ENCODE data around the gene SLC39A11.
A peak's percentile ranks its signal among the peaks of the same experiment; 100 is the strongest.
"Not testable (repeated sequence)": the region's sequence is repeated elsewhere in the genome, so short reads cannot be mapped to it uniquely, and the experiment has no call there.

Gene SLC39A11

DNA sequence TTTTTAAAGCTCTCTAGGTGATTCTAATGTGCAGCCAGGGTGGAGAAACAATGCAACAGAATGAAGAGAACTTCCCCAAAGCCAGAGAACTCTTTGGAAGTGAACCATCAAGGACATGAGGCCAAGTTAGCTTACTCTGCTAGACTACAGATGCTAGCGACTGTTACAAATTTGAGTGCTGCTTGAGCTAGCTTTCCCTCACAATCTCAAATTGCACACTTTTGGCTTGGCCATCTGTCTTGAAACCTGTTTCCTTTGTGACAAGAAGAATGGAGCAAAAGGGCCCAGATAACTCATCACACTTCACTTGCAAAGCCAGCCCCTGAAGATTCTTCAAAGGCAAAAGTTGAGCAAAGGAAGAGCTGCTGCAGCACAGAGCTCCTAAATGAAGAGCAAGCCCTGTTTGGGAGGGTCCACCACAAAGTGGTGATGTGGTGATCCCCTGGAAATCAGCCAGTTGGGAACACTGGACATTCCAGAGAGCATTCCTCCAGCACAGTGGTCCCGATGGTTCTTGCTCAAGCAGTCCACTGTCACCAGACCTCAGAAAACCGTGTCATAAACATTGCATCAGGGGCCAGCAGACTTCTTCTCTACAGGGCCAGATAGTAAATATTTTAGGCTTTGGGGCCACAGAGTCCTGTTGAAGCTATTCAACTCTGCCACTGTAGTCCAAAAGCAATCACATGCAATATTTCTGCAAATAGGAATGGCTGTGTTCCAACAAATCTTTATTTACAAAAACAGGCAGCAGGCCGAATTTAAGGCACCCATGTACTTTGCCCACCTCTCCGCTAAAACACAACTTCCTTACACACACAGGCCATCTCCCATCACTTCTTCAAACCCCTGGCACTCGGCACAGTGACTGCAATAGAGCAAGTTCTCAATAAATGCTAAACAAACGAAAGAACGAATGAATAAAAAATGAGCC, 21.2 kb downstream of the SLC39A11 start:
- no peaks in the 10 kb centered on the region for H3K36me3 ChIP-seq (ENCODE audit: control insufficient read depth, insufficient read depth, low read length)
- no peaks in the 10 kb centered on the region for H3K9me3 ChIP-seq (ENCODE audit: control insufficient read depth, low read length)
- H3K4me1 ChIP-seq (ENCODE audit: control insufficient read depth, insufficient read depth, low read length, poor library complexity, severe bottlenecking): peaks cover 7% of the 10 kb centered on the region
- H3K4me3 ChIP-seq (ENCODE audit: extremely low read depth, insufficient read depth, low read length, poor library complexity, severe bottlenecking): no peak overlapping the region
- 95 to 96% methylated on average over 7 to 8 of the region's 8 CpGs for WGBS, 2 experiments (ENCODE audit: insufficient coverage in 2 of 2)
- H3K27ac ChIP-seq (ENCODE audit: low read depth, low read length, severe bottlenecking): no peak overlapping the region

DNA sequence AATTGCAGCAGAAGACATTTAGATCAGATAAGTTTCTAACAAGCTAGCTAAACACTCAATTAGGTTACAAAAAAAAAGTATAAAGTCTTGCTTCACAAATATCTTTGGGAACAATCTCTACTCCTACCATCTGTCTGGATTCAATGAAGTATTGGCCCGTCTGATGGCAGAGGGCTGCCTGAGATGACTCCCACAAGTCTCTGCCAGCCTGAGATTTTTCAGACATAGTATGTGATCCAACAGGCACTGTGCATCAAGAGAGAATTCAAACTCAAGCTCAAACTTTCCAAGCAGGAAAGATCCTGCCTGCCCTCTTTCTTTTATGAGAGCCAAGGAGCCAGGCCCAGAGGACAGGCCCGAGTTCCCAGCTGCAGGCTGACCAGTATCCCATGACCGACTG, 22.6 kb downstream of the SLC39A11 start:
- H3K4me3 ChIP-seq (ENCODE audit: extremely low read depth, insufficient read depth, low read length, poor library complexity, severe bottlenecking): no peak overlapping the region
- no peak overlapping the region for H3K27ac ChIP-seq (ENCODE audit: low read depth, low read length, severe bottlenecking)
- whole genome bisulfite sequencing, 2 experiments (ENCODE audit: insufficient coverage in 2 of 2): 92 to 100% methylated on average over 2 to 3 of the region's 3 CpGs
- no peaks in the 10 kb centered on the region for H3K9me3 ChIP-seq (ENCODE audit: control insufficient read depth, low read length)
- H3K4me1 ChIP-seq (ENCODE audit: control insufficient read depth, insufficient read depth, low read length, poor library complexity, severe bottlenecking): peaks cover 7% of the 10 kb centered on the region
- no peaks in the 10 kb centered on the region for H3K36me3 ChIP-seq (ENCODE audit: control insufficient read depth, insufficient read depth, low read length)

DNA sequence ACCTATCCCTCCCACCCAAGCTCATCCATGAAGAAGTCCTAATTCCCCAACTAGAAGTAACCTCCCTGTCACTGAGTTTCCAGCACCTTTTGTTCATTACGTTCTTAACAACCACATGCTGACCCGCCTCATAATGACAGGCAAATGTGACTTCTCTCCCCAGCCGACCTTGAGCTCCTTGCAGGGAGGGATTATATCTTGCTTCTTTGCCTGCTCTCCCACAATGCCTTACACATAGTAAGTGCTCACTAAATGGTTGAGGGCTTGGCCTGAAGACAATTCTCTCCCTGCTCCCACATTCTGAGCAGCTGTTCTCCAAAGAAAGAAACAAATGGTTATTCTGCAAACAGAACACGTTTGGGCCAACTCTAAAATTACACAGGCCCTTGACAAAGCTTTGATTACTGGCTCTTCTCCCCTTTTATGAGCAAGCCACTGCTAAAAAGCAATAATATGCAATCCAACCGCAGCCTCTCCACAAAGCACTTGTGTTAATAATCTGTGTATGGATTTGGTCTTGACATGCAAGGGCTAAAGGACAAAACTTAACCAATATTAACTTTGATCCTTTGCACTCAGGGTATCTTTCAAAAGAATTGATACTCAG, 23.2 kb downstream of the SLC39A11 start:
- no peaks in the 10 kb centered on the region for H3K9me3 ChIP-seq (ENCODE audit: control insufficient read depth, low read length)
- 79 to 88% methylated on average over 3 to 4 of the region's 5 CpGs for WGBS, 2 experiments (ENCODE audit: insufficient coverage in 2 of 2)
- peaks cover 7% of the 10 kb centered on the region for H3K4me1 ChIP-seq (ENCODE audit: control insufficient read depth, insufficient read depth, low read length, poor library complexity, severe bottlenecking)
- no peaks in the 10 kb centered on the region for H3K36me3 ChIP-seq (ENCODE audit: control insufficient read depth, insufficient read depth, low read length)
- no peak overlapping the region for H3K27ac ChIP-seq (ENCODE audit: low read depth, low read length, severe bottlenecking)
- H3K4me3 ChIP-seq (ENCODE audit: extremely low read depth, insufficient read depth, low read length, poor library complexity, severe bottlenecking): no peak overlapping the region

DNA sequence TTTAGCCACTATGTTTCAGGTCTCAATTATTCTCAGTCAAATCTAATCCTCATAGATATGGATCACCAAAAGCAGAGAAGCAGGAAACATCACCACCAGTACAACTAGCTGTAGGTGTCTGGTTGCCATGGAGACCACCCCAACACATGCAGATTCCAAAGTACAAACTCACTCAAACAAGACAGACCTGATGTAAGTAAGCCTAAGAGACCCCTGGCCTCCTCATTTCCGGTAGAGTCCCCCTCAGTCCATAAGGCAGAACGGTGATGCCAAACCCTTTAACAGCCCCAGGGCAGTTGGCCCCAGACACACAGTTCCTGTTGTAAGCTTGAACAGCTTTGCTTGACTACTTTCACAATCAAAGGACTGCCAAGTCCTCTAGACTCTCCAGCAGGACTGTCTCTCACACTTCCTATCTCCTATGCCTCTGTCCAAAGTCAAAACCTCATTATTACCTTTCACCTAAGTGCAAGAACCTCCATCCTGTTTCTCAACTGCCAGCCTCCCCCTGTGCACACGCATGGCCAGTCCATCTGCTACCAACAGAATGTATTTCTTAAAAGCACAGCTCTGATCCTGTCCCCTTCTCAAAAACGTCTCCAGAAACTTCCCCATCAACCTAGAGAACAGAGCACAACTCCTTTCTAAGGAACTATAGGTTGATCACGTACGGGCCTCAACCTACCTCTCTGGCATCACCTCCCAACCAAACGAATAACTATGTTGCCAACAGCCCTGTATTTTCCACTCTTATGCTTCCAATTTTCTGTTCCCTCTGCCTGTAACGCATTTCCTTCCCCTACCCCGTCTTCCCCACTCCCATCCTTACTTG, 23.9 kb downstream of the SLC39A11 start:
- Histone ChIP-seq H3K9me3 (ENCODE audit: control insufficient read depth, low read length) (no peaks in the 10 kb centered on the region), H3K36me3 (ENCODE audit: control insufficient read depth, insufficient read depth, low read length) (no peaks in the 10 kb centered on the region), H3K4me3 (ENCODE audit: extremely low read depth, insufficient read depth, low read length, poor library complexity, severe bottlenecking) (no peak overlapping the region), H3K4me1 (ENCODE audit: control insufficient read depth, insufficient read depth, low read length, poor library complexity, severe bottlenecking) (peaks cover 7% of the 10 kb centered on the region), H3K27ac (ENCODE audit: low read depth, low read length, severe bottlenecking) (peak overlapping the region; percentile 62)
- WGBS, 2 experiments (ENCODE audit: insufficient coverage in 2 of 2): 86 to 90% methylated on average over 6 of the region's 9 CpGs

DNA sequence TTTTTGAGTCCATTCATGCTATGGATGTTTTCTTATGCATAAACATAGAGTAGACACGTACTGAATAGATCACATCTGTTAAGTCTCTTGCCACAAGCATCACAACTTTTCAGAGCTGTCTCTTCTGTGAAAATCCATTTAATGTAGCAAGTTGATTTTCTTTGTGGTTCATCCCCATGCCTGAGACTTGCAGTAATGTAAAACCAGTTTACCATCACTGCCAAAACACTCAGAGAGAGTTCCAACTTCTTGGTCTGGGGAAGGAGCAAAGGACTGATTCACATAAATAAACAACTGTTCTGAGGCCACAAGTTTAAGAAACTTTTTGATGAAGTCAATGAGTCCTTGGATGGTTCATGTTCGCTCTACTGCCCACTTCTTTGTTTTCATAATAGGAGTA, 24.8 kb downstream of the SLC39A11 start:
- not testable (repeated sequence) for H3K4me1 ChIP-seq (ENCODE audit: control insufficient read depth, insufficient read depth, low read length, poor library complexity, severe bottlenecking); H3K36me3 ChIP-seq (ENCODE audit: control insufficient read depth, insufficient read depth, low read length); H3K9me3 ChIP-seq (ENCODE audit: control insufficient read depth, low read length); H3K4me3 ChIP-seq (ENCODE audit: extremely low read depth, insufficient read depth, low read length, poor library complexity, severe bottlenecking)
- peak overlapping the region; percentile 62 for H3K27ac ChIP-seq (ENCODE audit: low read depth, low read length, severe bottlenecking)
- WGBS, 2 experiments (ENCODE audit: insufficient coverage in 2 of 2): 100% methylated on average over 1 of the region's 2 CpGs; no CpG with 5 or more reads in 1 of the 2 experiments

DNA sequence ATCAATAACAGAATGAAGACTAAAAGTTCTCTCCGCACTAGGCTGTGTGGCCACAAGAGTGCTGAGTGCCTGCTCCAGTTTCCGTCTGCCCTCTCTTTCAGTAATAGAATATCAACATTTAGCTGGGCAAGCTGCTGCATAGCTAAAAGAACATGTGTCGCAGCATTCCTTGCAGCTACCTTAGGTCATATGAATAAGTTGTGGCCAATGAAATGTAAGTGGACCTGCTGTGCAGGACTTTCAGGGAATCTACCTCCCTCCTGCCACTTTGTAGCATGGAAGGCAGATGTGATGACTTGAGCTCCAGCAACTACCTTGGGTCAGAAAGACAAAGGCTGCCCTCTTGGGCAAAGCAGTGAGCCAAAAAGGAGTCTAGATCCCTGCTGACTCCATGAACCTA, 25.4 kb downstream of the SLC39A11 start:
- Histone ChIP-seq H3K9me3 (ENCODE audit: control insufficient read depth, low read length) (no peaks in the 10 kb centered on the region), H3K27ac (ENCODE audit: low read depth, low read length, severe bottlenecking) (no peak overlapping the region)
- WGBS, 2 experiments (ENCODE audit: insufficient coverage in 2 of 2): 100% methylated on average over 2 of the region's 3 CpGs

DNA sequence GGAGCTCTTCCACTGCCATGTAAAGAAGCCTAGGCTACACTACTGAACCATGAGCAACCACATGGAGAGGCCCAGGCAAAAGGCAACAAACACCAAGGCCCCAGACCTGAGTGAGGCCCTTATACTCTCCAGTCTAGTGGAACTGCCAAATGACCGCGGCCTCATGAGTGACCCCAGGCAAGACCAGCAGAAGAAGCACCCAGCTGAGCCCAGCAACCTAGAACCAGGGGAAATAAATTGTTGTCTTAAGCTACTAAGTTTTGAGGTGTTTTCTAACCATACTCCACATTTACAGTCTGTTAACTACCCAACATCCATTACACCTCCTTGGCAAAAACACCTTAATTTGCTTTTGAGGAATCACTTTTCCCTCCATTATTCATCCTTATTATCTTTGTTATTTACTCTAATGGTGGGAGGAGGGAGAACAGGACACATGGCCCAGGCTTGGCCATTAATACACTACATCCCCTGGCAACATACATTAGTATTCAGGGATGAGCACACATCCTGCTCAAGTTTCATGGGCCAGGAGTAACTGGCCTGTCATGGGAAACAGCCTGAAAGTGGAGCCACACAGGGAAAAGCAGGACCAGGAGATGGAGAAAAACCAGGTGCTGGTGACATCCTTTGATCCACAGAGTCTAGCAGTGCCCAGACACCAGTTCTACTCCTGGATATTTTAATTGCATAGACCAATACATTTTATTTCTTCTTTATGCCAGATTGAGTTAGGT, 26.2 kb downstream of the SLC39A11 start:
- H3K9me3 ChIP-seq (ENCODE audit: control insufficient read depth, low read length): no peaks in the 10 kb centered on the region
- no peaks in the 10 kb centered on the region for H3K36me3 ChIP-seq (ENCODE audit: control insufficient read depth, insufficient read depth, low read length)
- 100% methylated on average over 2 of the region's 2 CpGs; no CpG with 5 or more reads in 1 of the 2 experiments for WGBS, 2 experiments (ENCODE audit: insufficient coverage in 2 of 2)
- peaks cover 7% of the 10 kb centered on the region for H3K4me1 ChIP-seq (ENCODE audit: control insufficient read depth, insufficient read depth, low read length, poor library complexity, severe bottlenecking)
- H3K4me3 ChIP-seq (ENCODE audit: extremely low read depth, insufficient read depth, low read length, poor library complexity, severe bottlenecking): no peak overlapping the region
- H3K27ac ChIP-seq (ENCODE audit: low read depth, low read length, severe bottlenecking): no peak overlapping the region

More for the DNA sequence above, 25.4 kb downstream of the SLC39A11 start:
- H3K4me1 ChIP-seq (ENCODE audit: control insufficient read depth, insufficient read depth, low read length, poor library complexity, severe bottlenecking): peaks cover 7% of the 10 kb centered on the region
- no peak overlapping the region for H3K4me3 ChIP-seq (ENCODE audit: extremely low read depth, insufficient read depth, low read length, poor library complexity, severe bottlenecking)
- H3K36me3 ChIP-seq (ENCODE audit: control insufficient read depth, insufficient read depth, low read length): no peaks in the 10 kb centered on the region

DNA sequence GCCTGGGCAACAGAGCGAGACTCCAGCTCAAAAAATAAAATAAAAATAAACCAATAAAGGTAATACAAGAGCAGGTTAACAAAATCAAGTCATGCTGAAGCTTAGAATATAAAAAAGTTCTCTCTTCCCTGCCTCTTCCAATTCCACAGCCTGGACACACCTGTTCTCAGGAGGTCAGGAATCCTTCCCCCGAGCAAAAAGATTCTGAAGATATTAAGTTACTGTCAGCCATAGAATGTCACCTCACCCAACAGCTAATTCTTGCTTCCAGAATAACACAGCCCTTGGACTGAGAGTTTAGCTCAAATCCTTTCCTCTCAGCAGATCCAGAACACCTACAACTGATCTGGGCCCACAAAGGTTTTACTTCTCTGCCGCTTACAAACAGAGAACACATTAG, 27.1 kb downstream of the SLC39A11 start:
- Histone ChIP-seq H3K27ac (ENCODE audit: low read depth, low read length, severe bottlenecking) (no peak overlapping the region), H3K4me3 (ENCODE audit: extremely low read depth, insufficient read depth, low read length, poor library complexity, severe bottlenecking) (no peak overlapping the region), H3K4me1 (ENCODE audit: control insufficient read depth, insufficient read depth, low read length, poor library complexity, severe bottlenecking) (peaks cover 7% of the 10 kb centered on the region), H3K36me3 (ENCODE audit: control insufficient read depth, insufficient read depth, low read length) (no peaks in the 10 kb centered on the region), H3K9me3 (ENCODE audit: control insufficient read depth, low read length) (no peaks in the 10 kb centered on the region)
- WGBS, 2 experiments (ENCODE audit: insufficient coverage in 2 of 2): 100% methylated on average over 1 of the region's 3 CpGs

DNA sequence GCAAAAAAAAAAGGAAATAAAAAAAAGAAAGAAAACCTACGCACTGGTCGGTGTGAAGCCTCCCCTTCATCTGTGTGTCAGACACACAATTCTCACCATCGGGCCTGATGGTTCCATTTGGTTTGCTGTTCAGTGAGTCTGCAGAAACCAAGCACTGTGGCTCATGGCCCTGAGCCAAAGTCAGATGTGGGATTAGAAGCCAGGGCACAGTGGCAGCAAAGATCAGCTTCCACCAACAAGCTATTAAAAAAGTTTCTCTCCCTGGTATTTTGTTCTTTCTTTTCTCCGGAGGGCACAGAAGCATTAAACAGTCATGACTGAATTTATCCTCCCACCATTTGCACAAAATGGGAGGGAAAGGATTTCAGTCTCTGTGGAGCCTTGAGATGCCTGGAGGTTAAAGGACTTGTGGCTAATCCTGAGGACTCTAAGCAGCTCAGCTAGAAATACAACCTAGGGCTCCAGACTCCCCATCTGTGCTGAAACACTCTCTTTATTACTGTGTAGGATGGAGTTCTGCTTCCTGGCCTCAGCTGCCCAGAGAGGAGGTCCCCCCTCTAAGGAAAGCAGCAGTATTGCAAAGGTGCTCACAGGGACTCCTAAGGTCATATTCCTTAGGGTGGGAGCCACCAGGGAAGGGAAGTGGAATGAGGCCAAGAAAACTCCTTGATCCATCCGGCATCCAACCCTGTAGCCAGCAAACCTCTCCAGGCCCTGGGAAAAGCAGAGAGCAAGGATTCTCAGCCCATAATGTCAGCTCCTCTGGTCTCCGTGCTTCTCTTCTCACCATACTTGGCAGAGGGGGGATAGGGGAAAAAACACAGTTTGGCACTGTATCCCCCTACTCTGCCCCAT, 28.2 kb downstream of the SLC39A11 start:
- H3K4me3 ChIP-seq (ENCODE audit: extremely low read depth, insufficient read depth, low read length, poor library complexity, severe bottlenecking): no peak overlapping the region
- no peak overlapping the region for H3K27ac ChIP-seq (ENCODE audit: low read depth, low read length, severe bottlenecking)
- no peaks in the 10 kb centered on the region for H3K36me3 ChIP-seq (ENCODE audit: control insufficient read depth, insufficient read depth, low read length)
- H3K9me3 ChIP-seq (ENCODE audit: control insufficient read depth, low read length): no peaks in the 10 kb centered on the region
- peaks cover 7% of the 10 kb centered on the region for H3K4me1 ChIP-seq (ENCODE audit: control insufficient read depth, insufficient read depth, low read length, poor library complexity, severe bottlenecking)
- WGBS, 2 experiments (ENCODE audit: insufficient coverage in 2 of 2): 92 to 97% methylated on average over 2 to 4 of the region's 6 CpGs
